ENCODE results near the gene AQP12A. TPM values are rescaled to one million over a fixed set of nuclear protein-coding genes. Genes with fewer than 3 reads are reported as not detected.

The AQP12A gene
- total RNA-seq, 1 experiment from 2014 or later: not detected

DNA sequence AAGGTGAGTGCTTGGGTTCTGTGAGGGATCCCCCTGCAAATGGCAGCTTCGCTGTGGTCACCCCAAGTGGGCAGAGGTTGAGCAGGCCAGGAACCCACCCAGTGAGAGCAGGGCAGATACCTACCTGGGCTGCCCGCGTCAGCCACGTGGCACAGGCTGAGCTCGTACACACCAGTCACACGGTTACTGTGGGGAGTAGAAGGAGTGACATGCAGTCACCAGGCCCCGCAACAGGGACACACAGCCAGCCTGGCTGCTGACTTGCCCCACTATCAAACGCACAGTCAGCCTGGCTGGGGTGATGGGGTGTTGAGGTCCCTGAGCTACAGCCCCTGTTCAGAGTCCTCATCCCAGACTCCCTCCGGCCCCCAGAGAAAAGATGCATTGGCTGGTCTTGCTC lies 32.2 kb downstream of the AQP12A start (continued):
- TF ChIP-seq ZFX (IDR thresholded peaks at IDR 0.05) (no peak), POLR2A (IDR thresholded peaks at IDR 0.05; ENCODE audit: borderline replicate concordance, extremely low read depth, insufficient read depth, insufficient read length) (no peak)

DNA sequence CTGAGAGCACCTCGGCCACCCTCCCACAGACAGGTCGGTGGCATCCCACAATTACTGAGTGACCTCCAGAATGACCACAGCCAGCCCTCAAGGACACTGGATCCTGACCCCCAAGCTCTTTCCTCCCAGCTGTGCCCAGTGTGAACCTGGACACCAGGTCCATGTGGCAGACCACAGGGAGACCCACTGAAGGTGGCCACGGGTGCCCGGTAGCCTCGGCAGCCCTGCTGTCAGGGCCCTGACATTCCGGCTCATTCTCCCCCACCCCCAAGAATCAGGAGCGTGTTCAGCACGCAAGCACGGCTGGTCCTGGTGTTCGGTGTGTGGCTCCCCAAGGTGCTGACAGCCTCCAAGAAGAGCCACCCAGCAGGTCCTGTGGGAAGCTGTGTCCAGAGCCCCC lies 32.8 kb downstream of the AQP12A start:
- ChIA-PET CTCF (no interaction called here), POLR2A (no interaction called here), RAD21 (ENCODE audit: low non-redundant PET in 1 of 2, low total read pairs in 2 of 2, uncharacterized antibody in 2 of 2, unreplicated experiment in 2 of 2) (no interaction called here)
- Histone ChIP-seq H3K36me3 (ENCODE audit: control insufficient read depth in 1 of 2, insufficient read depth in 2 of 2, low read length in 2 of 2) (no peaks in the 10 kb centered on the region), H3K4me1 (ENCODE audit: control insufficient read depth in 1 of 2, insufficient read depth in 2 of 2, low read length in 2 of 2) (no peaks in the 10 kb centered on the region), H3K79me2 (ENCODE audit: insufficient read depth, low read length) (no peaks in the 10 kb centered on the region), H3K4me3 (replicated peaks in 1 of 2; ENCODE audit: low read depth in 1 of 2, low read length in 2 of 2) (no peak overlapping the region), H4K20me1 (ENCODE audit: insufficient read depth) (no peaks in the 10 kb centered on the region), H2AFZ (ENCODE audit: low read depth, low read length, poor library complexity, severe bottlenecking) (no peak overlapping the region), H3K9me3 (ENCODE audit: control insufficient read depth in 1 of 2, insufficient read depth in 1 of 2, low read depth in 1 of 2, low read length in 2 of 2) (no peaks in the 10 kb centered on the region), H3K27me3 (ENCODE audit: insufficient read depth, low read length) (no peaks in the 10 kb centered on the region), H3K9me2 (ENCODE audit: insufficient read depth) (no peaks in the 10 kb centered on the region), H3K9ac (ENCODE audit: low read length) (no peak overlapping the region), H3K4me2 (ENCODE audit: low read length) (no peak overlapping the region), H3K27ac (ENCODE audit: low read depth, low read length) (no peak overlapping the region)
- DNase-seq (ENCODE audit: low read depth, low spot score): no peak
- TF ChIP-seq ZNF274 (IDR thresholded peaks at IDR 0.05; ENCODE audit: low read depth, low read length) (no peak), EGR1 (IDR thresholded peaks at IDR 0.05; ENCODE audit: low read depth) (no peak), POLR2AphosphoS5 (IDR thresholded peaks at IDR 0.05; ENCODE audit: low read depth, low read length) (no peak), EZH2 (IDR thresholded peaks at IDR 0.05) (no peak), SP1 (IDR thresholded peaks at IDR 0.05; ENCODE audit: low read depth) (no peak), JUND (IDR thresholded peaks at IDR 0.05) (no peak)
- TF ChIP-seq, protein P1, sequence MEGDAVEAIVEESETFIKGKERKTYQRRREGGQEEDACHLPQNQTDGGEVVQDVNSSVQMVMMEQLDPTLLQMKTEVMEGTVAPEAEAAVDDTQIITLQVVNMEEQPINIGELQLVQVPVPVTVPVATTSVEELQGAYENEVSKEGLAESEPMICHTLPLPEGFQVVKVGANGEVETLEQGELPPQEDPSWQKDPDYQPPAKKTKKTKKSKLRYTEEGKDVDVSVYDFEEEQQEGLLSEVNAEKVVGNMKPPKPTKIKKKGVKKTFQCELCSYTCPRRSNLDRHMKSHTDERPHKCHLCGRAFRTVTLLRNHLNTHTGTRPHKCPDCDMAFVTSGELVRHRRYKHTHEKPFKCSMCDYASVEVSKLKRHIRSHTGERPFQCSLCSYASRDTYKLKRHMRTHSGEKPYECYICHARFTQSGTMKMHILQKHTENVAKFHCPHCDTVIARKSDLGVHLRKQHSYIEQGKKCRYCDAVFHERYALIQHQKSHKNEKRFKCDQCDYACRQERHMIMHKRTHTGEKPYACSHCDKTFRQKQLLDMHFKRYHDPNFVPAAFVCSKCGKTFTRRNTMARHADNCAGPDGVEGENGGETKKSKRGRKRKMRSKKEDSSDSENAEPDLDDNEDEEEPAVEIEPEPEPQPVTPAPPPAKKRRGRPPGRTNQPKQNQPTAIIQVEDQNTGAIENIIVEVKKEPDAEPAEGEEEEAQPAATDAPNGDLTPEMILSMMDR (IDR thresholded peaks at IDR 0.05 in 2 of 3, conservative IDR thresholded peaks at IDR 0.05 in 1 of 3; ENCODE audit: borderline replicate concordance in 1 of 3, insufficient read depth in 1 of 3, low read depth in 2 of 3, low read length in 2 of 3): no peak
- TF ChIP-seq, protein P2, sequence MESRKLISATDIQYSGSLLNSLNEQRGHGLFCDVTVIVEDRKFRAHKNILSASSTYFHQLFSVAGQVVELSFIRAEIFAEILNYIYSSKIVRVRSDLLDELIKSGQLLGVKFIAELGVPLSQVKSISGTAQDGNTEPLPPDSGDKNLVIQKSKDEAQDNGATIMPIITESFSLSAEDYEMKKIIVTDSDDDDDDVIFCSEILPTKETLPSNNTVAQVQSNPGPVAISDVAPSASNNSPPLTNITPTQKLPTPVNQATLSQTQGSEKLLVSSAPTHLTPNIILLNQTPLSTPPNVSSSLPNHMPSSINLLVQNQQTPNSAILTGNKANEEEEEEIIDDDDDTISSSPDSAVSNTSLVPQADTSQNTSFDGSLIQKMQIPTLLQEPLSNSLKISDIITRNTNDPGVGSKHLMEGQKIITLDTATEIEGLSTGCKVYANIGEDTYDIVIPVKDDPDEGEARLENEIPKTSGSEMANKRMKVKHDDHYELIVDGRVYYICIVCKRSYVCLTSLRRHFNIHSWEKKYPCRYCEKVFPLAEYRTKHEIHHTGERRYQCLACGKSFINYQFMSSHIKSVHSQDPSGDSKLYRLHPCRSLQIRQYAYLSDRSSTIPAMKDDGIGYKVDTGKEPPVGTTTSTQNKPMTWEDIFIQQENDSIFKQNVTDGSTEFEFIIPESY (IDR thresholded peaks at IDR 0.05; ENCODE audit: extremely low read depth, insufficient replicate concordance, low read length): no peak
- no TSS peak for BruUV-seq (replicated peaks)
- intact Hi-C loops (cut with micrococcal nuclease): no loop called here
- ATAC-seq: no peak

Measured in HCT116 (cell line).